Transverse colon (tissue), 4 donors: Measurements from ENCODE around the gene PTPRG. TPM values are rescaled to one million over a fixed set of nuclear protein-coding genes. Genes with fewer than 3 reads are reported as not detected.

Experiments
- DNase-seq: peaks from one replicate; pipeline ENCODE4 v3.0.0-alpha.2; 2019
- H3K27ac ChIP-seq, 4 donors: fragments of 200-600 bp; sonication (generic); 2 replicates each; pipeline ENCODE4 v1.5.1; 2016 to 2018; ENCODE audit warnings: inconsistent platforms in 4 of 4
- H3K27me3 ChIP-seq: fragments of 200-600 bp; sonication (generic); 2 replicates; pipeline ENCODE4 v1.5.1; 2017; ENCODE audit warnings: inconsistent platforms
- H3K36me3 ChIP-seq, 4 donors: fragments of 200-600 bp; sonication (generic); 2 replicates each; pipeline ENCODE4 v1.5.1; 2017 to 2019; ENCODE audit warnings: inconsistent platforms in 4 of 4
- H3K4me1 ChIP-seq, 4 donors: fragments of 200-600 bp; sonication (generic); 2 replicates each; pipeline ENCODE4 v1.5.1; 2017 to 2020; ENCODE audit warnings: inconsistent platforms in 4 of 4
- H3K4me3 ChIP-seq, 4 donors: fragments of 200-600 bp; sonication (generic); 1 replicate in 1 of 4; 2 replicates in 3 of 4; pipeline versions ENCODE4 v1.5.1 to v1.6.1; 2017 to 2019; ENCODE audit warnings: inconsistent platforms in 4 of 4
- H3K9me3 ChIP-seq, 2 donors: fragments of 200-600 bp; sonication (generic); 2 replicates each; pipeline ENCODE4 v1.5.1; 2017 to 2019; ENCODE audit warnings: inconsistent platforms in 2 of 2
- CTCF ChIP-seq, 5 experiments: fragments of 200-600 bp in 3 of 5; fragments of 450-650 bp in 2 of 5; sonication (generic) in 3 of 5; IDR thresholded peaks; 1 replicate in 2 of 5; 2 replicates in 3 of 5; pipeline ENCODE4 v1.5.1; 2016 to 2017; ENCODE audit warnings: antibody characterized with exemption in 5 of 5, inconsistent platforms in 3 of 5, mild to moderate bottlenecking in 2 of 5, moderate library complexity in 1 of 5
- EP300 ChIP-seq: sonication (generic); formaldehyde crosslinking; IDR thresholded peaks from one replicate; pipeline ENCODE4 v1.6.1; 2017; ENCODE audit warnings: antibody characterized with exemption, low read depth
- POLR2A ChIP-seq: fragments of 450-650 bp; IDR thresholded peaks from one replicate; pipeline ENCODE4 v1.6.1; 2016; ENCODE audit warnings: antibody characterized with exemption, mild to moderate bottlenecking, moderate library complexity
- POLR2AphosphoS5 ChIP-seq, 3 donors: sonication (generic); formaldehyde crosslinking; IDR thresholded peaks; one replicate each; pipeline ENCODE4 v1.6.1; 2016; ENCODE audit warnings: antibody characterized with exemption in 3 of 3
- WGBS, 2 donors: methylation state at CpG; one replicate each; pipeline ENCODE4 v1.1.5; 2018; ENCODE audit warnings: low coverage in 1 of 2; 5-methylcytosine and 5-hydroxymethylcytosine counted together
- in situ Hi-C, 4 donors: fragments of 200-750 bp; cut with MboI; loops; one replicate each; pipeline versions ENCODE4 v1.15.0 to v1.15.1; 2017; ENCODE audit warnings: low sequenced_read_pairs in 3 of 4, low pct_ligation_motif_present in 1 of 4, low pct_unique_long_range_greater_than_20kb in 1 of 4
- intact Hi-C: fragments of 100-400 bp; cut with DNase I; formaldehyde crosslinking; loops from one replicate; pipeline ENCODE4 v1.15.1; 2023; ENCODE audit warnings: low total_unique reads
- total RNA-seq, 4 donors: library from RNA; depleted of rRNA; stranded (reverse); fragments of >200 nt; gene quantifications; one replicate each; pipeline ENCODE4 v1.1.0, GENCODE V29; 2016

The PTPRG gene
- total RNA-seq, 4 donors from 2014 or later = 29.2 to 83.4 (median 41.6) TPM

- Histone ChIP-seq H3K9me3 (no peaks in the 10 kb centered on the region), H3K4me3 (no peak overlapping the region), H3K27ac (no peak overlapping the region), H3K4me1 (no peaks in the 10 kb centered on the region), H3K27me3 (no peaks in the 10 kb centered on the region), H3K36me3 (no peaks in the 10 kb centered on the region)
- no peak for TF ChIP-seq POLR2A
- TF ChIP-seq POLR2AphosphoS5 (IDR thresholded peaks at IDR 0.05) = no peak
- no peak for TF ChIP-seq CTCF (IDR thresholded peaks at IDR 0.05)
- no peak for TF ChIP-seq EP300
- intact Hi-C loops = no loop called here
- DNase-seq = no peak
- in situ Hi-C loops = no loop called here
- WGBS, 2 donors = 86 to 96% methylated on average over 4 to 7 of the region's 7 CpGs
Measured at GRCh38 chr3:62013951-62014350, 452.6 kb downstream of the PTPRG start.

GRCh38 chr3:62015111-62015510, 453.7 kb downstream of the PTPRG start:
- no peak overlapping the region for H3K27ac ChIP-seq
- in situ Hi-C loops (no loop called here), intact Hi-C loops (no loop called here)
- H3K36me3 ChIP-seq = no peaks in the 10 kb centered on the region
- no peak overlapping the region for H3K4me3 ChIP-seq
- DNase-seq = no peak
- TF ChIP-seq POLR2AphosphoS5 (IDR thresholded peaks at IDR 0.05) (no peak), EP300 (no peak), CTCF (IDR thresholded peaks at IDR 0.05) (no peak), POLR2A (no peak)
- H3K27me3 ChIP-seq = no peaks in the 10 kb centered on the region
- H3K4me1 ChIP-seq = no peaks in the 10 kb centered on the region
- H3K9me3 ChIP-seq = no peaks in the 10 kb centered on the region
- WGBS, 2 donors = 83 to 91% methylated on average over 1 to 3 of the region's 3 CpGs

DNA sequence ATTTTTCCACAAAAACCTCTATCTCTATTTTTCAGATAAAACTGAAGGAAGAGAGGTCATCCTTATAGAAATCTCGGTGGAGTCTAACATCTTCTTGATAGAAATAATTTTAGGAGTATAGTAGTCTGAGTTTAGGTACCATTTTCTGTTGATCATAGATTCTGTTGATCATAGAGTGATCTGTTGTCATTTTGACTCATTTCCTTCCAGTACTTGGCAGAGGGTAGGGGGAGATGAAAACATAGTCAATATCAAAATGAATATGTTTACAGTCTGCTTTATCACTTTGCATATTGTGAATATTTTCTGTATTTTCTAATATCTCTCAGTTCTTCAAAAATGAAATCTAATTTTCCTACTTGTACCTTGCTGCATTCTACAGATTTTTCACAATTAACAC, 458.5 kb downstream of the PTPRG start:
- Histone ChIP-seq H3K4me3 (no peak overlapping the region), H3K27ac (no peak overlapping the region), H3K27me3 (no peaks in the 10 kb centered on the region), H3K4me1 (no peaks in the 10 kb centered on the region), H3K9me3 (no peaks in the 10 kb centered on the region), H3K36me3 (no peaks in the 10 kb centered on the region)
- in situ Hi-C loops = no loop called here
- no peak for DNase-seq
- 25 to 80% methylated on average over 1 of the region's 1 CpG for WGBS, 2 donors
- TF ChIP-seq POLR2AphosphoS5 (IDR thresholded peaks at IDR 0.05) = no peak
- no peak for TF ChIP-seq EP300
- no peak for TF ChIP-seq CTCF (IDR thresholded peaks at IDR 0.05)
- TF ChIP-seq POLR2A = no peak
- intact Hi-C loops = no loop called here

DNA sequence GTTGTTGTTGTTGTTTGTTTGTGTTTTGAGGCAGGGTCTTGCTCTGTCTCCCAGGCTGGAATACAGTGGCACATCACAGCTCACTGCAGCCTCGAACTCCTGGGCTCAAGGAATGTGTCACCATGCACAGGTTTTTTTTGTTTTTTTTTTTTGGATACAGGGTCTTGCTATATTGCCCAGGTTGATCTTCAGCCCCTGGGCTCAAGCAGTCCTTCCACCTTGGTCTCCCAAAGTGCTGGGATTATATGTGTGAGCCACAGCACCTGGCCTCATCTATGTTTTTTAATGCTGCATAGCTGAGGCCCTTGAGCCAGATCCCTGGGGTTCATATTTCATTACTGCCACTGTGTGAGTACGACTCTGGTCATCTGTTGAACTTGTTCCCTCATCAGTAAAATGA, 459.3 kb downstream of the PTPRG start:
- no peak overlapping the region for H3K4me3 ChIP-seq
- no peaks in the 10 kb centered on the region for H3K9me3 ChIP-seq
- no peaks in the 10 kb centered on the region for H3K36me3 ChIP-seq
- 84 to 85% methylated on average over 1 to 2 of the region's 2 CpGs for WGBS, 2 donors
- H3K27ac ChIP-seq = no peak overlapping the region
- H3K4me1 ChIP-seq = no peaks in the 10 kb centered on the region
- DNase-seq = no peak
- TF ChIP-seq CTCF (IDR thresholded peaks at IDR 0.05) = no peak
- TF ChIP-seq EP300 = no peak
- TF ChIP-seq POLR2A = no peak
- TF ChIP-seq POLR2AphosphoS5 (IDR thresholded peaks at IDR 0.05) = no peak
- H3K27me3 ChIP-seq = no peaks in the 10 kb centered on the region
- intact Hi-C loops (no loop called here), in situ Hi-C loops (no loop called here)
